GM10847 (cell line): ENCODE results near the gene KCTD1.

Experiments
- POLR2A ChIP-seq: IDR thresholded peaks from 2 replicates; pipeline ENCODE4 v1.6.1; 2011; ENCODE audit not compliant: insufficient read length; ENCODE audit errors: extremely low read depth

The KCTD1 gene

DNA sequence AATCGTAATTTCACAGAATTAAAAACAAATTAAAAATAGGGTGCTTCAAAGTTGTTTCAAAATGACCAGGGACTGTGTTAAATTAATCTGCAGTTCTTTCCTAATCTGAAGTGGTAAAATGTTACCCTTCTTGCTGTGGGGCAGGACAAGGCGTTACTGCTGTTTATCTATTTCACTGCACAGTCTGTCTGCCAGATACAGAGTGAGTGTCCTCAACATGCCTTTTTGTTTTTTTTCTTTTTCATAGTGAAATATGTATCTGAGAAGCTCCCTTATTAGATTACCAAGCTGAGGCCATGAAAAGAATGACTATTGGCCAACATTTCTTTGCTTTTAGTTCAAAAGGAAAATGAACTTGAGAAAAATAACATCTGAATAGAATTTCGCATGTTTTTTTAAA, 38.0 kb downstream of the KCTD1 start:
- TF ChIP-seq POLR2A = no peak

GRCh38 chr18:26506012-26506411, 42.3 kb downstream of the KCTD1 start:
- no peak for TF ChIP-seq POLR2A

DNA sequence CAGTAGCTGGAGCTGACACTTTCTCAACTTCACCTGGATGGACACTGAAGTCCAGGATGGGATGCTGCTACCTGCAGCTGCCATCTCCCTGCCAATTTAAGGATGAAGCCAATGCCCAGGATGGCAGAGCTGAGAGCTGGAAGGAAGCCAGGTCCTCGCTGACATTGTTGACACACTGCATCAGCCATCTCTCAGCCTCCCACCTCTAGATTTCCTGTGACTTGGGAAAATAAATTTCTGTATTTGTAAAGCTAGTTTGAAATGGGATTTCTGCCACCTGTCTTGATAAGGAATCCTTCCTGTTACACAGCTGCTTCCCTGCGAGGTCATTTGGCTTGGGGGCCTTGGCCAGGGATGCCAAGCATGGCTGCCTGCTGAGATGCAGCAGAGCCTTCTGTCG, 43.5 kb downstream of the KCTD1 start:
- TF ChIP-seq POLR2A = no peak

- no peak for TF ChIP-seq POLR2A
Measured at GRCh38 chr18:26503382-26503781, 45.0 kb downstream of the KCTD1 start.

- no peak for TF ChIP-seq POLR2A
Measured at GRCh38 chr18:26502823-26503222, 45.5 kb downstream of the KCTD1 start.

DNA sequence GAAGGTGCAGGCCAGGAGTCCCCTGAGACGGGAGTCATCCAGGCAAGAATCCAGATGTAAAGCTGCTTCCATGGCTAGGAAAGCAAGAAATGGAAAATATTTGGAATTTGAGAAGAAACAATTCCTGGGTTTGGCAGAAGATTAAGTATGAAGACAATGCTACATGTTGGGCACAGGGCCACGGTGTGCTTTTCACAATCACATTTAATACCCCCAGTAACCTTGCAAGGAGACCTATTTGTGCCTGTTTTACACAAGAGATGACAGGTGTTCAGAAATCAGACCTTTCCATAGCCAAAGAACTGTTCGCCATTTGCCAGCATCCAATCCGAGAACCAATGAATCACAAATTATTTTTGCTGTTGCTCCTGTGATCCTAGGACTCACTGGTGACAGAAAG, 50.5 kb downstream of the KCTD1 start:
- no peak for TF ChIP-seq POLR2A

DNA sequence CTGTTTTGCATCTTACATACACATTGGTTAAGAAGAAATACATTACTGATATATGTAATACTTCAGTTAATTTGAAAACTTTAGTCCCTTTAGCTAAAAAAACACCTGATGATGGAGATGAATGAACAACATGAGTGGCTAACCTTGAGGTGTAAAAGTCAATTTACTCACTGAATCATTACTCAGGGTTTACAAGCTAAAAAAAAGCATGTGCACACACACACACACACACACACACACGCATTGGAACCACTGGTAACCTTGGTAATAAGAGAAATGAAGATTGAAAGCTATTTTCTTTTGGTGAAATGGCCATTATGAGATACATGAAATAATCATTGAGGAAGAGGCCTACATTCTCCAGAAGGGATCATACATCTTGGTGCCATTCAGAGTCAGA, 51.8 kb downstream of the KCTD1 start:
- TF ChIP-seq POLR2A = no peak

DNA sequence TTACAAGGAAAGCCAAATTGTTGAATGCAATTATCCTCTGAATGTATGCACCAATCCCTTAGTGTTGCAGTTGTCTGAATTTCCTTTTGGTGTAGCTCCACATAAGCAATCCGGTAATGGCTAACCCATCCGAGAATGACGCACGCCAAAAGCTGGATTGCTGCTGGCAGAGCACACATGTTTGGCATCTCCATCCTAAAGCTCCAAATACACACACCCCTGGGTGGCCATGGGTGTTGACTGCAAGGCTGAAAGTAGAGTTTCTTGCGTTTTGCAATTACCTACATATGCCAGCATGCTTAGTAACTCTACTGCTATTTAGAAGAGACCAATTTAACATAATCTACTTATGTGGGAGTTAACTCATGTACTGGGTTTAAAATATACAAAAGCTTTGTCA, 53.1 kb downstream of the KCTD1 start:
- TF ChIP-seq POLR2A = no peak

DNA sequence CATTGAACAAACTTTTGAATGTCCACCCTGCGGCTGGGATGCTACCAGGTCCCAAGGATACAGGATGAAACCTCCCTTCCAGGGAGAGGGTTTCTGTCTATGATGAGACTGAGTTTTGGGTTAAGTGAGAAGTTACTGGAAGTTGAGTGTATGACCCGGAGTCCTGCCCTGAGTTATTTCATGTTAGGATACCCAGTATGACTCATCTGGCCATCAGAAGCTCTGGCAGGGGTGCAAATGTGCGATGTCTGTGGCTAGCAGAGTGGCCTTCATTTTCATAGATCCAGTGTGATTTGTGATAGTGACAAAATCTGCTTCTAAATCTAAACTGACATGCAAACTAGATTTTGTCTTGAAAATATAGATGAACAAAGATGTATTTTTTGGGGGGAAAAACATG, 55.3 kb downstream of the KCTD1 start:
- no peak for TF ChIP-seq POLR2A

DNA sequence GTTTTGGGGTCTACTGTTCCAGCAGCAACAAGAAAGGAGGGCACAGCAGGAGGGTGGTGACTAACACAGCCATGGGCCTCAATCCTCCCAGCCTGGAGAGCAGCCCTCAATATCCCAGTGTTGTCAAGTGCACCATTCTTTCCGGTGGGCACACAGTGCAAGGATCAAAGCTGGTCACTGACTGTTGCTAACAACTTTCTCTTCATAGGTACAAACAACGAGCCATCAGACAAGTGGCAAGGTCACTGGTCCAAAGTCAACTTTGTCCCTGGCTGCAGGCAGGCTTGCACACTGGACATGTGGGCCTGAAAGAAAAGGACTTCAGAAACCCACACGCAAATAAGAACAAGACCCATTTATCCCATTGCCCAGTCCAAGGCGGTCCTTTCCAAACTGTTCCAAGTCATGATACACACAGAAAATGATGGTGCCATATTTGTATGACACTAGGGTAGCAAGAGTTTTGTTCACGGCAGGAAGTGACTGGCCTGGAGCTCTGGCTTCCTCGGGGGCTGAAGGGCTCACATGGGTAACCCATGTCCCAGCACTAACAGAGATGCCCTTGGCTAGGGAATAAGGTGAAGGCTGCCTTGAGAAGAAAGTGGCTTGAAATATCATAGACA, 57.0 kb downstream of the KCTD1 start:
- no peak for TF ChIP-seq POLR2A

DNA sequence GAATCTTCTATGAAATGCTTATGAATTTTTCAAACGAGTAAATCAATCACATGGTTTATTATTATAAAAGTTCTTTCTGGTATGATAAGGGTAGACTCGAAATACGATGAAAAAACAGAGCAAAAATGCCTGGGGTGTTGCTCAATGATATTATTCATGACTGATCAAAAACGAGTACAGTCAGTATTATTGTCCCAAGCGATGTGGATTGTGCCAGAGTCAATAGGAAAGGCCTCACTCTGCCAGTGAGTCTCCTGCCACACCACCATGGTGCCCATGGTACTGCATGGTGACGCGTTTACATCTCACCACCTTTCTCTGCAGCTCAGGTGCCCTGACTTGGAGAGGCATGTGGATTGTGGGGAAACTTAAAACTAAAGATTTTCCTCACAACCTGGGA, 58.5 kb downstream of the KCTD1 start:
- no peak for TF ChIP-seq POLR2A

DNA sequence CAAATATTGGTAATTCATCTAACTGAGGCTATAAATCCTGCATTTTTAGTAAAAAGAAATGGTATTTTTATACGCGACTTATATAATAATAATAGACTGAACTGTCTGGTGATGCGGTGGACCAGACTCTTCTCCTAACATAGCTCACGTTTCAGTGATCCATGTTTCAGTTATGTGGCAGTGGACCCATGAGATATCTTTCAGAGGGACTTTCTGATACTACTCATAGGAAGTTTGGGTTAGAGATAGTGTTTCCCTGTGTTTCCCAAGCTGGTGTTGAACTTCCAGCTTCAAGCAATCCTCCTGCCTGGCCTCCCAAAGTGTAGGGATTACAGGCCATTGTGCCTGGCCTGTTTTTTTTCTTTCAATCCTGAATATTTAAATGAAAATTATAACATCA, 59.2 kb downstream of the KCTD1 start:
- no peak for TF ChIP-seq POLR2A

DNA sequence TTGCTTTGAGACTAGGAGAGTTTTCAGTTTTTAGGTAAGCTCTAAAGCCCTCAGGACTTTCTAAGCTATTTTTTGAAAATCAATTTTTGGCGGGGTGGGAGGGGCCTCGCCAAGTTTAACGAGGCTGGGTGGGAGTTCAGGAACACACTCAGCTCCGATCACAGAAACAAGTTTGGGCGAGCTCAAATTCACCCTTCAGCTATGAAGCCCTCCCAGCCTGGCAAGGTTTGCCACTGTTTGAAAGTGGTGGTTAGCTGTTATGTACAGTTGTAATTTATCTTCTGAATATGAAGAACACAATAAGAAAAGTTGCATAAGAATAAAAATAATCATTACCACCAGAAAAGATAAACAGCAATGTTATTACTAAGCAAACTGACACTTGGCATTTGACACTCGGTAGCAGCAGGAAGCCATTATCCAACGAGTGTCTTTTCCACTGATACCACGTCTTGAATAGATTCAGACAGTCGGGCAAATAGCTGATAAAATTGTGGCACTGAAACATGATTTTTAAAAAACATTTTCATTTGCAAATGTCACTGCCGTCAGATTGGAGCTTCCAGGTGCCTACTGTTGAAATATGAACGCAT, 59.8 kb downstream of the KCTD1 start:
- TF ChIP-seq POLR2A = no peak

GRCh38 chr18:26487437-26487836, 60.9 kb downstream of the KCTD1 start:
- no peak for TF ChIP-seq POLR2A

- TF ChIP-seq POLR2A = no peak
Measured at GRCh38 chr18:26483633-26484032, 64.7 kb downstream of the KCTD1 start.

- TF ChIP-seq POLR2A = no peak
Measured at GRCh38 chr18:26482569-26482968, 65.8 kb downstream of the KCTD1 start.
